GM21576 (cell line): ENCODE data around the gene GNG14.
A peak's percentile ranks its signal among the peaks of the same experiment; 100 is the strongest.
"Not testable (repeated sequence)": the region's sequence is repeated elsewhere in the genome, so short reads cannot be mapped to it uniquely, and the experiment has no call there.

Source experiments
- ATAC-seq: cut with Tn5 transposase; IDR thresholded peaks from one replicate; pipeline ENCODE4 v1.9.1; 2021; ENCODE audit warnings: mild to moderate bottlenecking, moderate library complexity; ENCODE audit not compliant: unreplicated experiment

The GNG14 gene

GRCh38 chr19:12666265-12667048, 21.3 kb upstream of the GNG14 start, which contains the start of the genes MAN2B1 and WDR83:
MAN2B1 (minus strand) TSS chr19:12666742; CDS start chr19:12666701, 41 bp downstream.
WDR83 (plus strand) TSS chr19:12666807; CDS start chr19:12669791, 2,984 bp downstream.
- peak; percentile 34 for ATAC-seq

- no peak for ATAC-seq
Measured at GRCh38 chr19:12667731-12668302, 20.0 kb upstream of the GNG14 start.

DNA sequence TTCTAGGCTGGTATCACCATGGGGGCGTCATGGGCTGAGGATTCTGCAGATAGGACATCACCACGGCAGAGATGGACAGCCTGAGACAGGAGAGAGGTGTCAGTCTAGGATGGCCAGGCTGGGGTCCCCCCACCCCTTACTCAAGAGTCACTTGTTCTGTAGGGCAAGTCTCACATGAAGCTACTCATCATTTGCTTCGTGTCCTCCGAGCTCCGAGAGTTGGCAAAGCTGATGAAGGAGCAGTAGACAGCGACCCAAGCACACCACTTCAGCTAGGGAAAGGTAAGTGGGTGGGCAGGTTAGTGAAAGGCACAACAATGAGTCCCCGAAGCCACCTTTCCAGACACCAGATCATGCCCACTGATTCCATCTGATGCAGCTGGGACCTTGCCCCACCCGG, 19.5 kb upstream of the GNG14 start:
- ATAC-seq = no peak

GRCh38 chr19:12668932-12669269, 18.9 kb upstream of the GNG14 start:
- no peak for ATAC-seq

GRCh38 chr19:12669270-12670158, 18.3 kb upstream of the GNG14 start:
- ATAC-seq = peak; percentile 35

GRCh38 chr19:12670159-12670928, 17.5 kb upstream of the GNG14 start:
- no peak for ATAC-seq

DNA sequence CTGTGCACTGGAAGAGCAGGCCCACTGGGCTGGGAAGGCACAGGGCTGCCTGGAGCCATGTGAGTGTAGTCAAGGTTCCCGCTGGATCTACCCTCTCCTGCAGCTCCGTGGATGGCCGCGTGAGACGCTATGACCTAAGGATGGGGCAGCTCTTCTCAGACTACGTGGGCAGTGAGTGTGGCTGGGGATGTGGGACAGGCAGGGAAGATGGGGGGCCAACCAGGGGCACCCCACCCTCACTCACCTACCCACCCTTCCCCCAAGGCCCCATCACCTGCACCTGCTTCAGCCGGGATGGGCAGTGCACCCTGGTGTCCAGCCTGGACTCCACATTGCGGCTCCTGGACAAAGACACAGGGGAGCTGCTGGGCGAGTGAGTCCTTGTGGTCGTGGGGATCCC, 15.1 kb upstream of the GNG14 start:
- no peak for ATAC-seq

DNA sequence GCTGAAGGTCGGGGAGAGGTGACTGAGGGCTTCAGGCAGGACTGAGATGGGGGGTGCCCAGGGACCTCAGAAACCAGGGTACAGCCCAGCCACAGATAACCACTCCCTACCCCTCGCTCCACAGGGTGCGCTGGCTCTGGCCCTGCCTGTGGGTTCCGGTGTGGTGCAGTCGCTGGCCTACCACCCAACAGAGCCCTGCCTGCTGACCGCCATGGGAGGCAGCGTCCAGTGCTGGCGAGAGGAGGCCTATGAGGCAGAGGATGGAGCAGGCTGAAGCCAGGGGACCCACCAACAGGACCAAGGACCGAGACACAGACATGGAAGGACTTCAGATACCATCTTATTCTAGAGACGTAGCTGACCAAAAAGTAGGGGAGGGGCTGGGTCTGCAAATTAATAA, 12.4 kb upstream of the GNG14 start:
- no peak for ATAC-seq

DNA sequence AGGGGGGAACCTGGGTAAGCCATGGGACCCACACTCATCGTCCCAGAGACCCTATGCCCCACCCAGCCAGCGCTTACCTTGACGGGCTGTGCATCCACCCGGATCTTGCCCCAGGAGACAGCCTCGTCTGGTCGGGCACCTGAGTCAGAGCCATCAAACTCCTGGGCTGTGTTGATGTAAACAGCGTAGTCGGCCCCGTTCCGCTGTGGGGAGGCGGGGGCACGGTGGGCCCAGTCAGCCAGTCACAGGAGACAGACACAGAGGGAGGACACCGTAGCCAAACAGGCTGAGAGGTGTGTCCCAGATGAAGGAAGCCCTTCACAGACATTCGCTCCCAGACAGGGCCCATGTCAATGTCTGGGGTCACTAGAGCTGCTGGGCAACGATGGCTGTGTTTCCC, 11.9 kb upstream of the GNG14 start:
- ATAC-seq = no peak

DNA sequence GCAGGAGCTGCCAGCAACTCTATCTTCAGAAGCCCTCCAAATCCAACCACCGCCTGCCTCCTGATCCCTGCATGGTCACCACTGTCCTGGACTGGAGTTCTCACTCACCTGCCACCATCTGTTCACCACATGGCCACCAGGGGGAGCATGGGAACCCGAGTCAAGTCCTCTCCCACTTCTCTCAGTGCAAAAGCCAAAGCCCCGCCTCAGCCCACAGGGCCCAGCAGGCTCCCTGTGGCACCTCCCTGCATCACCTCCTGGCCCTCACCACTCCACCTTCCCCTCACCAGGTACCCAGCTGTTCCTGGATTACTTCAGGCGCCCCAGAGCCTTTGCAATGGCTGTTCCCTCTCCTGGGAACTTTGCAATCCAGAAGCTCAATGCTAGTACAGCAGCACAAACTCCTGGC, 11.4 kb upstream of the GNG14 start:
- no peak for ATAC-seq

GRCh38 chr19:12676928-12677327, 10.9 kb upstream of the GNG14 start:
- no peak for ATAC-seq

- not testable (repeated sequence) for ATAC-seq
Measured at GRCh38 chr19:12678039-12678438, 9.8 kb upstream of the GNG14 start.

GRCh38 chr19:12680034-12680433, 7.8 kb upstream of the GNG14 start:
- no peak for ATAC-seq

DNA sequence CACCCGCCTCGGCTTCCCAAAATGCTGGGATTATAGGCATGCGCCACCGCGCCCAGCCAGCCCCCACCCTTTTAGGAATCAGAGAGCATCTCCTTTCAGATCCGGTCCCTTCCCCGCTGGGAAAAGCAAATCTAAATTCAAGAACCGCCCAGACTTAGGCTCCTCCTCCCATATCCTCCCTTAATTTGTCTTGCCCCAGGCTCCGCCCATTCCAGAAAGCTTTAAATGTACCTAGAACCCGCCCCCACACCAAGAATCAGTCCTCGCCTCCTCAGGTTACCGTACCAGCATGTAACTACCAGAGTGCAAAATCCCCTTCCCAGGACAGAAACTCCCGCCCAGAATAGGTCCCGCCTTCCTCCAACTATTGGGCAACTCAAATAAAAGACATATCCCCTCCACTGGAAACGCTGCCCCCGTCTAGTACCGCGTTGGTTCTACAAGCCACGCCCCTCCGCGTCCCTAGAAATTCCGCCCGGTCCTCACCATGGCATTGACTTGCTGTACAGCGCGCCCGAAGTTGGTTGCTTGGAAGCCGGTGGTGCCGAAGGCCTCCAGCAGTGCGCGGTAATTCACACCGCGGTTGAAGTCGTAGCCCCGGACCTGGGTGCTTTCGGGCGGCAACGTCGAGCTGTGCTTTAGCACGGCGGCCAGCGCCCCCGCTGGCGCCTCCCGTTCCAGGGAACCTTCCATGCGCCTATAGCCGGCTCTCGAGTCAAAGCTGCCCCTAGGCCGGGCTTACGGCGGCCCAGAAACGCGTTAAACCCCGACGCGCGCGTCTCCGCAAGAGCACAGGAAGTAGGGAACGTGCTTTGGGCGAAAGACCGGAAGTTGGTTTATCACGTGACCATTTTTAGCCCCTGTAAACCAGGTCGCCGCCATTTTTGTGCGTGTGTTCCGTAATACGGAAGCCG, 6.5 kb upstream of the GNG14 start, which contains the start of gene DHPS:
Gene DHPS (minus strand): TSS at position 807 of the 914 bp plus-strand sequence. CDS start 114 bp downstream, at position 693.
- ATAC-seq = peak; percentile 59

GRCh38 chr19:12685831-12686230, 2.0 kb upstream of the GNG14 start:
- ATAC-seq = no peak

DNA sequence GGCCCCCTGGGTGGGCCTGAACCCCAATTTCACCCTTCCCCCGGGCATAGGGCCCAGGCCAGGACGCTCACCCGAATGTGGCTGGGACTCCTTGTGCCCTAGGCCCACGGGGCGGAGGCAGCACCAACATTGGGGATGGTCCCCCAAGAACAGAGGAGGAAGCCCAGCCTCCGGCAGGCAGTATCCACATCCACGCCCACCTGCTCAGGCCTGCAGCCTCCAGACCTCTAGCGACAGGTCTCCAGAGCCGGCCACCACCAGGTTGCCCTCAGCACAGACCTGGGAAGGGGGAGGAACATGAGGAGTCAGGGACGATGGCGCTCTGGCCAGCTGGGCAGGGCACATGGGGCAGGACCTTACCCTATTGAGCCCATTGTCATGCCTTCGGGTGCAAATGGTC, 1.2 kb downstream of the GNG14 start:
- ATAC-seq = no peak

DNA sequence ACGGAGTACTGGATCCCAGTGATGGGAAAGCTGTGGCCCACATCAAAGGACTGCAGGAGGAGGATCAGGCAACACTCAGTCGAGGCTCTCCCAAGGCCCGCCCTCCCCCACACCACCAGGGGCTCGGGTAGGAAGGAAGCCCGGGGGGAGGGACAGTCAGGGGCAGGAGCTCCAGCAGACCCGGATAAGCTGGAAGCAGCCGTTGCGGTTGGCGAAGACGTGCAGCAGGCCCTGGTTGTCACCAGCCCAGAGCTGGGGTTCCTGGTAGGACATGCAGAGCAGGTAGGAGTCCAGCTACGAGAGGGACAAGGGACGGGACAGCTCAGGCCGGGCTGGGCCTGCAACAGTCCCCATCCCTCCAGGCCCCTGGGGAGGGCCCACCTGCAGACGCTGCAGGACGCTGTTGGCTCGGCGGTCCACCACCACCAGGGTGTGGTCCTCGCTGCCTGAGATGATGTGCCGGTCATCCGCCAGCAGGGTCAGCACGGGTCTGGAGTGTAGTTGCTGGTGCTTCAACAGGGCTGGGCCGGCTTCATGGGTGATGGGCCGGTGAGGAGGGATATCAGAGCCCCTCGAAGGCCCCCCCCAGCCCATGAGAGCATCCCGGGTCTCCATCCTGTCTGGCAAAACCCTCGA, 1.9 kb downstream of the GNG14 start:
- ATAC-seq = no peak

DNA sequence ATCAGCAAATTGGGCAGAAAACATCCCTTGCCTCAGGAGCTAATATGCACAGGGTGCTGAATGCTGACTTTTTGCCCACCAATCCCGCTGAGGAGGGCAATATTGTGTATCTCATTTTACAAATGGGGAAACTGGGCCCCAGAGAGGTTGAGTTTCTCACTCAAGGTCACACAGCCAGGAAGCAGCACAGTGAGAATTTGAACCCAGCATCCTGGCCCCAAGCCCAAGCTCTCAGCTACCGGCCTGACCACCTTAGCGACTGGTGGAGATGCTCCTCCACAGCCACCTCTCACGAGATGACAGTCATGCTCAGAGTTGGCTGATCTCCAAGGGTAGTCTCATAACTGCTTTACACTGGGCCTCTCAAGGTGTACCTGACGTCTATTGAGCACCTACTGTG, 5.2 kb downstream of the GNG14 start:
- ATAC-seq = no peak

DNA sequence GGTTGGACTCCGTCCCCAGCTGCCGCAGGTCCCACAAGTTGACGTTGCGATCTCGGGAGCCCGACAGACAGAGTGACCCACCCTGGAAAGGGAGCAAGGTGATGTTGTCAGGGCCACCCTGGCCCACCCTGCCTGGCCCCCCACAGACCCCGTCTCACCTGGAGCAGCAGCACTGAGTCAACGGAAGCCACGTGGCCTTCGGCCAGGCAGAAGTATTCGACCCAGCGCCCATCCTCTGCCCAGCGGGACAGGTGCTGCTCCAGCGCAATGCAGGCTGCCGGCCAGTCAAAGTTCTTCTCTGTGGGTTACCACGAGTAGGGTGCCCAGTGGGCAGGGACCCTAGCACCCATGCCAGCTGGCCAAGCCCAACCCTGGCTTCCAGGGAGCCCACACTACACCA, 6.8 kb downstream of the GNG14 start:
- ATAC-seq = no peak
